NCI-H510A treated with DMSO at 0.1 percent for 48 hours (cell line): ENCODE measurements around the gene SH3RF3.

ENCODE experiments used
- DNase-seq: peaks from one replicate; lab custom pipeline; 2025; lab: John Stamatoyannopoulos, UW

Gene SH3RF3

GRCh38 chr2:109264595-109265328 is 135.8 kb downstream of the SH3RF3 start:
- no peak for DNase-seq

- no peak for DNase-seq
Measured at GRCh38 chr2:109265369-109265768, 136.4 kb downstream of the SH3RF3 start.

GRCh38 chr2:109265953-109266352 is 136.9 kb downstream of the SH3RF3 start:
- DNase-seq, result no peak

GRCh38 chr2:109266496-109266895 is 137.5 kb downstream of the SH3RF3 start:
- no peak for DNase-seq

- no peak for DNase-seq
Measured at GRCh38 chr2:109266998-109267854, 138.2 kb downstream of the SH3RF3 start.

- no peak for DNase-seq
Measured at GRCh38 chr2:109268916-109269315, 139.9 kb downstream of the SH3RF3 start.

- DNase-seq, result peak; percentile 69
Measured at GRCh38 chr2:109269706-109270504, 140.9 kb downstream of the SH3RF3 start.

- DNase-seq, result peak; percentile 76
Measured at GRCh38 chr2:109270505-109271312, 141.7 kb downstream of the SH3RF3 start.

- DNase-seq, result no peak
Measured at GRCh38 chr2:109271920-109272319, 142.9 kb downstream of the SH3RF3 start.

- no peak for DNase-seq
Measured at GRCh38 chr2:109272461-109272860, 143.5 kb downstream of the SH3RF3 start.

GRCh38 chr2:109275120-109276012 is 146.4 kb downstream of the SH3RF3 start:
- DNase-seq, result peak; percentile 97

- no peak for DNase-seq
Measured at GRCh38 chr2:109277406-109277805, 148.4 kb downstream of the SH3RF3 start.

- no peak for DNase-seq
Measured at GRCh38 chr2:109279243-109279860, 150.3 kb downstream of the SH3RF3 start.

GRCh38 chr2:109280804-109281203 is 151.8 kb downstream of the SH3RF3 start:
- DNase-seq, result peak; percentile 60

GRCh38 chr2:109282360-109282759 is 153.4 kb downstream of the SH3RF3 start:
- no peak for DNase-seq

- no peak for DNase-seq
Measured at GRCh38 chr2:109282865-109283264, 153.9 kb downstream of the SH3RF3 start.

GRCh38 chr2:109284826-109285225 is 155.8 kb downstream of the SH3RF3 start:
- peak; percentile 46 for DNase-seq

GRCh38 chr2:109285244-109285651 is 156.2 kb downstream of the SH3RF3 start:
- DNase-seq, result no peak

GRCh38 chr2:109287413-109287812 is 158.4 kb downstream of the SH3RF3 start:
- no peak for DNase-seq

GRCh38 chr2:109287838-109288237 is 158.8 kb downstream of the SH3RF3 start:
- no peak for DNase-seq
